Transverse colon (tissue), 3 donors: ENCODE data around the gene PLEKHA1.

Experiments
- EP300 ChIP-seq: sonication (generic); formaldehyde crosslinking; IDR thresholded peaks from one replicate; pipeline ENCODE4 v1.6.1; 2017; ENCODE audit warnings: antibody characterized with exemption, low read depth
- TF ChIP-seq, protein P1 (sequence below), 5 experiments: fragments of 200-600 bp in 3 of 5; fragments of 450-650 bp in 2 of 5; sonication (generic) in 3 of 5; IDR thresholded peaks; 1 replicate in 2 of 5; 2 replicates in 3 of 5; pipeline ENCODE4 v1.5.1; 2016 to 2017; ENCODE audit warnings: antibody characterized with exemption in 5 of 5, inconsistent platforms in 3 of 5, mild to moderate bottlenecking in 2 of 5, moderate library complexity in 1 of 5

DNA sequence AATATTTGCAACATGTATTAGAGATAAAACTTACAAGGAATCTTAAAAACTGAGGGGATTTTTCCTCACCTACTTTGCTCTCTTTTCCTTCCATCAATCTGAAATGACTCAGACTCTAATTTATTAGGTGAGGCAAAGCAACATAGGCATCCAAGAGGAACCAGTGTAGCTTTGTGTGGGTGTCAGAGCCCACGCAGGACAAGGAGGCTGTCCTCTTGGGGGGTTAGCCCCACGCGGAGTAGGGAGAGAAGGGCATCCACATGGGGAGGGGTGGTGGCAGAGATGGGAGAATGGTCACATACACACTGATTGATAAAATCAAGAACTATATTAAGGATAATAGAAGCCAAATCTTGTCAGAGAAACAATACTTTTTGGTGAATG is 46.1 kb downstream of the PLEKHA1 start:
- TF ChIP-seq, protein P1, sequence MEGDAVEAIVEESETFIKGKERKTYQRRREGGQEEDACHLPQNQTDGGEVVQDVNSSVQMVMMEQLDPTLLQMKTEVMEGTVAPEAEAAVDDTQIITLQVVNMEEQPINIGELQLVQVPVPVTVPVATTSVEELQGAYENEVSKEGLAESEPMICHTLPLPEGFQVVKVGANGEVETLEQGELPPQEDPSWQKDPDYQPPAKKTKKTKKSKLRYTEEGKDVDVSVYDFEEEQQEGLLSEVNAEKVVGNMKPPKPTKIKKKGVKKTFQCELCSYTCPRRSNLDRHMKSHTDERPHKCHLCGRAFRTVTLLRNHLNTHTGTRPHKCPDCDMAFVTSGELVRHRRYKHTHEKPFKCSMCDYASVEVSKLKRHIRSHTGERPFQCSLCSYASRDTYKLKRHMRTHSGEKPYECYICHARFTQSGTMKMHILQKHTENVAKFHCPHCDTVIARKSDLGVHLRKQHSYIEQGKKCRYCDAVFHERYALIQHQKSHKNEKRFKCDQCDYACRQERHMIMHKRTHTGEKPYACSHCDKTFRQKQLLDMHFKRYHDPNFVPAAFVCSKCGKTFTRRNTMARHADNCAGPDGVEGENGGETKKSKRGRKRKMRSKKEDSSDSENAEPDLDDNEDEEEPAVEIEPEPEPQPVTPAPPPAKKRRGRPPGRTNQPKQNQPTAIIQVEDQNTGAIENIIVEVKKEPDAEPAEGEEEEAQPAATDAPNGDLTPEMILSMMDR (IDR thresholded peaks at IDR 0.05): no peak
- no peak for TF ChIP-seq EP300
